Colonic mucosa (tissue), 4 donors: ENCODE data around the gene F3. TPM values are rescaled to one million over a fixed set of nuclear protein-coding genes. Genes with fewer than 3 reads are reported as not detected.

Source experiments
- DNase-seq: peaks from one replicate; pipeline ENCODE4 v3.0.0-alpha.2; 2020
- H3K27ac ChIP-seq: fragments of 200-600 bp; one replicate; pipeline ENCODE4 v1.8.0; 2021
- H3K27me3 ChIP-seq: fragments of 200-600 bp; one replicate; pipeline ENCODE4 v1.8.0; 2021
- H3K36me3 ChIP-seq: fragments of 200-600 bp; one replicate; pipeline ENCODE4 v1.8.0; 2021
- H3K4me1 ChIP-seq: fragments of 200-600 bp; one replicate; pipeline ENCODE4 v1.8.0; 2021; ENCODE audit warnings: mild to moderate bottlenecking
- H3K4me3 ChIP-seq: fragments of 200-600 bp; one replicate; pipeline ENCODE4 v1.8.0; 2021
- H3K9ac ChIP-seq, 2 donors: one replicate each; pipeline ENCODE4 v1.7.0; 2013; ENCODE audit warnings: control low read depth in 2 of 2, low read depth in 2 of 2, low read length in 2 of 2
- H3K9me3 ChIP-seq: fragments of 200-600 bp; one replicate; pipeline ENCODE4 v1.8.0; 2021
- CTCF ChIP-seq: fragments of 200-600 bp; IDR thresholded peaks from one replicate; pipeline ENCODE4 v1.8.0; 2022; ENCODE audit warnings: antibody characterized with exemption, mild to moderate bottlenecking
- intact Hi-C: fragments of 100-400 bp; cut with DNase I; formaldehyde crosslinking; loops from one replicate; pipeline ENCODE4 v1.14.1; 2022
- total RNA-seq, 2 donors: library from RNA; stranded (reverse); fragmentation: NEBNext Ultra II Directional in 1 of 2; extraction: Animal tissue kit (Norgen Biotek cat#: 25700) in 1 of 2; gene quantifications; one replicate each; pipeline ENCODE4 v1.2.1, GENCODE V29; 2021
- donor health status: healthy.
- donor health status: DM: no; HTN: no; CAD: no.
- donor health status: DM: no; HTN: no; CAD: no.

Gene F3
- total RNA-seq, 2 donors from 2014 or later = 20.9 to 44.8 TPM

- Histone ChIP-seq H3K4me1 (no peaks in the 10 kb centered on the region), H3K9ac (no peak overlapping the region), H3K27ac (no peak overlapping the region), H3K36me3 (no peaks in the 10 kb centered on the region), H3K9me3 (no peaks in the 10 kb centered on the region), H3K27me3 (no peaks in the 10 kb centered on the region), H3K4me3 (no peak overlapping the region)
- no peak for TF ChIP-seq CTCF
- DNase-seq = no peak
- intact Hi-C loops = no loop called here
Measured at GRCh38 chr1:94479682-94480081, 61.9 kb downstream of the F3 start.

Other genes with a start within 250 kb of the F3 start
- gene ABCD3, start 123.4 kb downstream of the F3 start, total RNA-seq = 100 to 1,000 TPM in 1 of 2 donors, 10 to 100 TPM in 1; 99.2 to 100 TPM